HEK293 (cell line): ENCODE data around the gene ZNF469.

Experiments used
- CTCF ChIA-PET: fragments of 350-600 bp; formaldehyde crosslinking; extraction: SDS; loops from one replicate; lab custom pipeline; 2021; ENCODE audit warnings: antibody characterized with exemption; lab: Yijun Ruan, JAX
- POLR2A ChIA-PET: fragments of 300-600 bp; formaldehyde crosslinking; extraction: SDS; loops from one replicate; lab custom pipeline; 2020; ENCODE audit warnings: antibody characterized with exemption, inconsistent platforms; lab: Yijun Ruan, JAX
- H3K27ac ChIP-seq: fragments of 200-500 bp; sonication (Bioruptor generic); 2 replicates; pipeline ENCODE4 v1.5.1; 2014; ENCODE audit warnings: low read depth, low read length, control low read depth, inconsistent platforms; ENCODE audit errors: extremely low read depth
- H3K36me3 ChIP-seq, 2 experiments: fragments of 200-500 bp in 1 of 2; sonication (Bioruptor generic) in 1 of 2; 1 replicate in 1 of 2; 2 replicates in 1 of 2; pipeline ENCODE4 v1.5.1; 2014 to 2017; ENCODE audit warnings: inconsistent platforms in 2 of 2, low read length in 2 of 2; ENCODE audit not compliant: control insufficient read depth in 2 of 2, insufficient read depth in 1 of 2
- H3K4me1 ChIP-seq: fragments of 200-500 bp; sonication (Bioruptor generic); 2 replicates; pipeline ENCODE4 v1.5.1; 2014; ENCODE audit warnings: mild to moderate bottlenecking, low read length, inconsistent platforms; ENCODE audit not compliant: control insufficient read depth, insufficient read depth
- H3K4me3 ChIP-seq: 2 replicates; pipeline ENCODE4 v1.5.1; 2011; ENCODE audit warnings: low read depth, mild to moderate bottlenecking, control low read depth, low read length, moderate library complexity
- H3K9me3 ChIP-seq: fragments of 200-500 bp; sonication (Bioruptor generic); 2 replicates; pipeline ENCODE4 v1.5.1; 2014; ENCODE audit warnings: low read depth, low read length, inconsistent platforms; ENCODE audit not compliant: control insufficient read depth, insufficient read depth
- MYNN ChIP-seq: fragments of 450-650 bp; formaldehyde crosslinking; IDR thresholded peaks from 2 replicates; pipeline ENCODE4 v1.5.1; 2016; ENCODE audit warnings: missing biosample characterization, missing genetic modification characterization, borderline replicate concordance
- PRDM2 ChIP-seq: fragments of 450-650 bp; formaldehyde crosslinking; IDR thresholded peaks from 2 replicates; pipeline ENCODE4 v1.5.1; 2016; ENCODE audit warnings: missing biosample characterization, missing genetic modification characterization, borderline replicate concordance
- SCRT1 ChIP-seq: fragments of 450-650 bp; formaldehyde crosslinking; IDR thresholded peaks from 2 replicates; pipeline ENCODE4 v1.5.1; 2016; ENCODE audit warnings: missing biosample characterization, missing genetic modification characterization, borderline replicate concordance
- SP2 ChIP-seq: fragments of 450-650 bp; formaldehyde crosslinking; IDR thresholded peaks from 2 replicates; pipeline ENCODE4 v1.5.1; 2016; ENCODE audit warnings: missing biosample characterization, missing genetic modification characterization
- TSHZ1 ChIP-seq: fragments of 450-650 bp; formaldehyde crosslinking; IDR thresholded peaks from 2 replicates; pipeline ENCODE4 v1.5.1; 2016; ENCODE audit warnings: missing biosample characterization, missing genetic modification characterization, borderline replicate concordance
- ZNF175 ChIP-seq: fragments of 450-650 bp; formaldehyde crosslinking; IDR thresholded peaks from 2 replicates; pipeline ENCODE4 v1.5.1; 2016; ENCODE audit warnings: missing biosample characterization, missing genetic modification characterization
- ZNF2 ChIP-seq: fragments of 450-650 bp; formaldehyde crosslinking; IDR thresholded peaks from 2 replicates; pipeline ENCODE4 v1.5.1; 2016; ENCODE audit warnings: missing biosample characterization, missing genetic modification characterization
- ZNF221 ChIP-seq: fragments of 450-650 bp; formaldehyde crosslinking; IDR thresholded peaks from 2 replicates; pipeline ENCODE4 v1.5.1; 2017; ENCODE audit warnings: missing biosample characterization, missing genetic modification characterization, borderline replicate concordance
- ZNF37A ChIP-seq: fragments of 450-650 bp; IDR thresholded peaks from 2 replicates; pipeline ENCODE4 v1.5.1; 2018; ENCODE audit warnings: missing biosample characterization, missing genetic modification characterization
- ZNF426 ChIP-seq: fragments of 450-650 bp; formaldehyde crosslinking; IDR thresholded peaks from 2 replicates; pipeline ENCODE4 v1.5.1; 2017; ENCODE audit warnings: missing biosample characterization, missing genetic modification characterization, mild to moderate bottlenecking, inconsistent platforms, moderate library complexity
- ZNF530 ChIP-seq: fragments of 450-650 bp; formaldehyde crosslinking; IDR thresholded peaks from 2 replicates; pipeline ENCODE4 v1.5.1; 2016; ENCODE audit warnings: low read depth, missing biosample characterization, missing genetic modification characterization
- ZNF623 ChIP-seq: fragments of 450-650 bp; formaldehyde crosslinking; IDR thresholded peaks from 2 replicates; pipeline ENCODE4 v1.5.1; 2016; ENCODE audit warnings: missing biosample characterization, missing genetic modification characterization
- ZNF654 ChIP-seq: fragments of 450-650 bp; formaldehyde crosslinking; IDR thresholded peaks from 2 replicates; pipeline ENCODE4 v1.5.1; 2016; ENCODE audit warnings: low read depth, missing biosample characterization, missing genetic modification characterization
- ZNF704 ChIP-seq: fragments of 450-650 bp; formaldehyde crosslinking; IDR thresholded peaks from 2 replicates; pipeline ENCODE4 v1.5.1; 2016; ENCODE audit warnings: missing biosample characterization, missing genetic modification characterization
- ZNF792 ChIP-seq: fragments of 450-650 bp; formaldehyde crosslinking; IDR thresholded peaks from 2 replicates; pipeline ENCODE4 v1.5.1; 2016; ENCODE audit warnings: missing biosample characterization, missing genetic modification characterization
- ZNF843 ChIP-seq: fragments of 450-650 bp; formaldehyde crosslinking; IDR thresholded peaks from 2 replicates; pipeline ENCODE4 v1.5.1; 2016; ENCODE audit warnings: missing biosample characterization, missing genetic modification characterization

ZNF469 gene

GRCh38 chr16:88353232-88353631 is 29.5 kb upstream of the ZNF469 start:
- ChIA-PET POLR2A (no interaction called here), CTCF (no interaction called here)
- Histone ChIP-seq H3K27ac (no peak overlapping the region), H3K9me3 (no peaks in the 10 kb centered on the region), H3K4me3 (no peak overlapping the region), H3K4me1 (no peaks in the 10 kb centered on the region), H3K36me3 (no peaks in the 10 kb centered on the region)
- no peak for TF ChIP-seq ZNF2 (tag by site-specific recombination)
- TF ChIP-seq ZNF623 = peak; percentile 60
- TF ChIP-seq SP2 (tag by site-specific recombination) = 0 out of 2 replicates have a peak, but pooled peaks have one; percentile 18

GRCh38 chr16:88353691-88354090 is 29.1 kb upstream of the ZNF469 start:
- CTCF ChIA-PET = no interaction called here
- POLR2A ChIA-PET = no interaction called here
- H3K9me3 ChIP-seq = no peaks in the 10 kb centered on the region

GRCh38 chr16:88354229-88355092 is 28.3 kb upstream of the ZNF469 start:
- Histone ChIP-seq H3K4me3 (no peak overlapping the region), H3K36me3 (no peaks in the 10 kb centered on the region), H3K27ac (no peak overlapping the region), H3K9me3 (no peaks in the 10 kb centered on the region), H3K4me1 (no peaks in the 10 kb centered on the region)
- CTCF ChIA-PET = no interaction called here
- POLR2A ChIA-PET = interaction anchor here (0.6 kb wide), 1 partner anchor 220 kb away, joined by 5 read pairs; no protein-coding TSS in a partner anchor
- TF ChIP-seq ZNF426 (tag by site-specific recombination) (no peak), TSHZ1 (no peak), ZNF530 (tag by site-specific recombination) (no peak), ZNF175 (tag by site-specific recombination) (no peak), ZNF221 (tag by site-specific recombination) (no peak), ZNF704 (tag by site-specific recombination) (no peak), MYNN (tag by site-specific recombination) (no peak)

More at GRCh38 chr16:88353691-88354090, 29.1 kb upstream of the ZNF469 start:
- no peaks in the 10 kb centered on the region for H3K36me3 ChIP-seq
- no peak overlapping the region for H3K27ac ChIP-seq
- TF ChIP-seq ZNF654 = no peak
- no peak for TF ChIP-seq ZNF175 (tag by site-specific recombination)
- no peak for TF ChIP-seq ZNF792 (tag by site-specific recombination)
- no peak for TF ChIP-seq ZNF37A (tag by site-specific recombination)
- TF ChIP-seq ZNF843 (tag by site-specific recombination) = no peak
- no peak for TF ChIP-seq PRDM2
- no peak for TF ChIP-seq SCRT1 (tag by site-specific recombination)
- TF ChIP-seq, all 188 proteins: peak for 0
- no peak overlapping the region for H3K4me3 ChIP-seq
- H3K4me1 ChIP-seq = no peaks in the 10 kb centered on the region
